LNCaP clone FGC (cell line): ENCODE measurements around the gene EPS8L3.
"Not testable (repeated sequence)": the region's sequence is repeated elsewhere in the genome, so short reads cannot be mapped to it uniquely, and the experiment has no call there.

Source experiments
- DNase-seq: peaks from one replicate; pipeline ENCODE4 v3.0.0-alpha.2; 2011; ENCODE audit warnings: low read depth
- H3K4me3 ChIP-seq: 2 replicates; pipeline ENCODE4 v1.5.1; 2011; ENCODE audit warnings: mild to moderate bottlenecking, low read depth, low read length, control low read depth
- TF ChIP-seq, protein P1 (sequence below): IDR thresholded peaks from 2 replicates; pipeline ENCODE4 v1.5.1; 2012; ENCODE audit warnings: mild to moderate bottlenecking; ENCODE audit not compliant: control insufficient read depth, insufficient read depth; ENCODE audit errors: extremely low read depth

Gene EPS8L3

DNA sequence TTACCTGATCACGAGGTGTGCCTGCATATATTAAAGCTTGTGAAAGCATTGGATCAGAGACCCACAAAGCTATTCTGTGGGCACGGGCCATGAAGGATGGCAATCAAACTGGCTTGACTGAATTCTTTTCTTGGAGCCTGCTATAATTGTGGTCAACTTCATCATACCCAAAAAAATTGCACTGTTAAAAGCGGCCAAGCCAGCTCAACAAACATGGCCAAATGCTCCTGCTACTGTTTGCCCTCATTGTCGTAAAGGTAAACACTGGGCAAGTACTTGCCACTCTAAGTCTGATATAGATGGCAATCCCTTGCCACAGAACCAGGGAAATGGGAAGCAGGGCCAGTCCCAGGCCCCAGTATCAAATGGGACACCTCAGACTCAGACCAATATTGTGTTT lies 58.3 kb downstream of the EPS8L3 start:
- H3K4me3 ChIP-seq, result no peak overlapping the region
- TF ChIP-seq, protein P1, sequence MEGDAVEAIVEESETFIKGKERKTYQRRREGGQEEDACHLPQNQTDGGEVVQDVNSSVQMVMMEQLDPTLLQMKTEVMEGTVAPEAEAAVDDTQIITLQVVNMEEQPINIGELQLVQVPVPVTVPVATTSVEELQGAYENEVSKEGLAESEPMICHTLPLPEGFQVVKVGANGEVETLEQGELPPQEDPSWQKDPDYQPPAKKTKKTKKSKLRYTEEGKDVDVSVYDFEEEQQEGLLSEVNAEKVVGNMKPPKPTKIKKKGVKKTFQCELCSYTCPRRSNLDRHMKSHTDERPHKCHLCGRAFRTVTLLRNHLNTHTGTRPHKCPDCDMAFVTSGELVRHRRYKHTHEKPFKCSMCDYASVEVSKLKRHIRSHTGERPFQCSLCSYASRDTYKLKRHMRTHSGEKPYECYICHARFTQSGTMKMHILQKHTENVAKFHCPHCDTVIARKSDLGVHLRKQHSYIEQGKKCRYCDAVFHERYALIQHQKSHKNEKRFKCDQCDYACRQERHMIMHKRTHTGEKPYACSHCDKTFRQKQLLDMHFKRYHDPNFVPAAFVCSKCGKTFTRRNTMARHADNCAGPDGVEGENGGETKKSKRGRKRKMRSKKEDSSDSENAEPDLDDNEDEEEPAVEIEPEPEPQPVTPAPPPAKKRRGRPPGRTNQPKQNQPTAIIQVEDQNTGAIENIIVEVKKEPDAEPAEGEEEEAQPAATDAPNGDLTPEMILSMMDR, result no peak
- DNase-seq, result peak; percentile 38

GRCh38 chr1:109704173-109704572 lies 59.5 kb downstream of the EPS8L3 start:
- TF ChIP-seq, protein P1, result 0 out of 2 replicates have a peak, but pooled peaks have one; percentile 9
- DNase-seq, result no peak
- H3K4me3 ChIP-seq, result no peak overlapping the region

- H3K4me3 ChIP-seq, DNase-seq: not testable (repeated sequence)
These were observed 60.8 kb downstream of the EPS8L3 start for GRCh38 chr1:109702940-109703339.
